Ishikawa (cell line): Measurements from ENCODE around the gene CD59.

Experiments
- EGR1 ChIP-seq: IDR thresholded peaks from 2 replicates; pipeline ENCODE4 v1.6.1; 2012
- EP300 ChIP-seq: IDR thresholded peaks from 2 replicates; pipeline ENCODE4 v1.6.1; 2012; ENCODE audit warnings: borderline replicate concordance
- FOXM1 ChIP-seq: IDR thresholded peaks from 2 replicates; pipeline ENCODE4 v1.6.1; 2012; ENCODE audit warnings: low read depth, borderline replicate concordance
- TCF12 ChIP-seq: IDR thresholded peaks from 2 replicates; pipeline ENCODE4 v1.6.1; 2012; ENCODE audit warnings: low read depth
- ZBTB7A ChIP-seq: IDR thresholded peaks from 2 replicates; pipeline ENCODE4 v1.6.1; 2012; ENCODE audit warnings: low read depth
- TF ChIP-seq, protein P1 (sequence below): IDR thresholded peaks from 2 replicates; pipeline ENCODE4 v1.6.1; 2012
- TF ChIP-seq, protein P2 (sequence below): IDR thresholded peaks from 2 replicates; pipeline ENCODE4 v1.6.1; 2012

GRCh38 chr11:33767624-33768023 is 31.4 kb upstream of the CD59 start:
- TF ChIP-seq, protein P1, sequence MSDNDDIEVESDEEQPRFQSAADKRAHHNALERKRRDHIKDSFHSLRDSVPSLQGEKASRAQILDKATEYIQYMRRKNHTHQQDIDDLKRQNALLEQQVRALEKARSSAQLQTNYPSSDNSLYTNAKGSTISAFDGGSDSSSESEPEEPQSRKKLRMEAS = no peak
- TF ChIP-seq EP300 = no peak
- TF ChIP-seq FOXM1 = no peak
- TF ChIP-seq TCF12 = no peak
- TF ChIP-seq, protein P2, sequence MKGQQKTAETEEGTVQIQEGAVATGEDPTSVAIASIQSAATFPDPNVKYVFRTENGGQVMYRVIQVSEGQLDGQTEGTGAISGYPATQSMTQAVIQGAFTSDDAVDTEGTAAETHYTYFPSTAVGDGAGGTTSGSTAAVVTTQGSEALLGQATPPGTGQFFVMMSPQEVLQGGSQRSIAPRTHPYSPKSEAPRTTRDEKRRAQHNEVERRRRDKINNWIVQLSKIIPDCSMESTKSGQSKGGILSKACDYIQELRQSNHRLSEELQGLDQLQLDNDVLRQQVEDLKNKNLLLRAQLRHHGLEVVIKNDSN = no peak
- TF ChIP-seq EGR1 = no peak
- no peak for TF ChIP-seq ZBTB7A
